IPS-15b (cell line): ENCODE measurements around the gene ZNF410.
"Not testable (repeated sequence)": the region's sequence is repeated elsewhere in the genome, so short reads cannot be mapped to it uniquely, and the experiment has no call there.

Experiments
- H3K27me3 ChIP-seq: one replicate; pipeline ENCODE4 v1.6.1; 2013; ENCODE audit warnings: low read length; ENCODE audit not compliant: control insufficient read depth, insufficient read depth
- H3K36me3 ChIP-seq: one replicate; pipeline ENCODE4 v1.6.1; 2013; ENCODE audit warnings: low read length; ENCODE audit not compliant: control insufficient read depth, insufficient read depth
- H3K4me1 ChIP-seq: one replicate; pipeline ENCODE4 v1.6.1; 2013; ENCODE audit warnings: mild to moderate bottlenecking, low read length; ENCODE audit not compliant: control insufficient read depth, insufficient read depth
- H3K4me3 ChIP-seq: one replicate; pipeline ENCODE4 v1.5.1; 2013; ENCODE audit warnings: low read depth, low read length
- H3K9ac ChIP-seq: one replicate; pipeline ENCODE4 v1.6.1; 2013; ENCODE audit warnings: low read depth, mild to moderate bottlenecking, low read length
- H3K9me3 ChIP-seq: one replicate; pipeline ENCODE4 v1.6.1; 2013; ENCODE audit warnings: mild to moderate bottlenecking, low read length; ENCODE audit not compliant: control insufficient read depth, insufficient read depth

ZNF410 gene

GRCh38 chr14:73862480-73862879 is 24.2 kb upstream of the ZNF410 start:
- Histone ChIP-seq H3K4me3 (no peak overlapping the region), H3K9ac (no peak overlapping the region), H3K27me3 (no peaks in the 10 kb centered on the region), H3K36me3 (peaks cover 6% of the 10 kb centered on the region), H3K4me1 (no peaks in the 10 kb centered on the region), H3K9me3 (no peaks in the 10 kb centered on the region)

GRCh38 chr14:73863209-73863608 is 23.4 kb upstream of the ZNF410 start:
- H3K9me3 ChIP-seq = no peaks in the 10 kb centered on the region
- no peak overlapping the region for H3K9ac ChIP-seq
- no peaks in the 10 kb centered on the region for H3K4me1 ChIP-seq
- H3K36me3 ChIP-seq = peaks cover 6% of the 10 kb centered on the region
- H3K27me3 ChIP-seq = no peaks in the 10 kb centered on the region
- no peak overlapping the region for H3K4me3 ChIP-seq

GRCh38 chr14:73865534-73866113 is 21.0 kb upstream of the ZNF410 start:
- Histone ChIP-seq H3K9me3 (no peaks in the 10 kb centered on the region), H3K36me3 (peaks cover 6% of the 10 kb centered on the region), H3K9ac (no peak overlapping the region), H3K4me1 (no peaks in the 10 kb centered on the region), H3K4me3 (no peak overlapping the region), H3K27me3 (no peaks in the 10 kb centered on the region)

GRCh38 chr14:73869754-73870153 is 16.9 kb upstream of the ZNF410 start:
- H3K9me3 ChIP-seq, H3K9ac ChIP-seq, H3K36me3 ChIP-seq, H3K4me1 ChIP-seq, H3K4me3 ChIP-seq, H3K27me3 ChIP-seq: not testable (repeated sequence)

GRCh38 chr14:73870525-73871235 is 16.0 kb upstream of the ZNF410 start:
- Histone ChIP-seq H3K36me3 (no peaks in the 10 kb centered on the region), H3K4me1 (no peaks in the 10 kb centered on the region), H3K27me3 (no peaks in the 10 kb centered on the region), H3K4me3 (no peak overlapping the region), H3K9me3 (no peaks in the 10 kb centered on the region), H3K9ac (no peak overlapping the region)

- H3K27me3 ChIP-seq = no peaks in the 10 kb centered on the region
- no peaks in the 10 kb centered on the region for H3K4me1 ChIP-seq
- no peak overlapping the region for H3K9ac ChIP-seq
- H3K36me3 ChIP-seq = no peaks in the 10 kb centered on the region
- no peaks in the 10 kb centered on the region for H3K9me3 ChIP-seq
- H3K4me3 ChIP-seq = no peak overlapping the region
Measured at GRCh38 chr14:73873660-73874059, 13.0 kb upstream of the ZNF410 start.

- no peaks in the 10 kb centered on the region for H3K27me3 ChIP-seq
- H3K4me3 ChIP-seq = no peak overlapping the region
- H3K9ac ChIP-seq = no peak overlapping the region
- no peaks in the 10 kb centered on the region for H3K36me3 ChIP-seq
- H3K9me3 ChIP-seq = no peaks in the 10 kb centered on the region
- H3K4me1 ChIP-seq = no peaks in the 10 kb centered on the region
Measured at GRCh38 chr14:73877790-73878189, 8.9 kb upstream of the ZNF410 start.

- no peaks in the 10 kb centered on the region for H3K4me1 ChIP-seq
- H3K27me3 ChIP-seq = no peaks in the 10 kb centered on the region
- H3K9me3 ChIP-seq = no peaks in the 10 kb centered on the region
- no peak overlapping the region for H3K4me3 ChIP-seq
- no peak overlapping the region for H3K9ac ChIP-seq
- no peaks in the 10 kb centered on the region for H3K36me3 ChIP-seq
Measured at GRCh38 chr14:73878436-73878835, 8.2 kb upstream of the ZNF410 start.

- Histone ChIP-seq H3K9ac (no peak overlapping the region), H3K36me3 (no peaks in the 10 kb centered on the region), H3K27me3 (no peaks in the 10 kb centered on the region), H3K4me1 (no peaks in the 10 kb centered on the region), H3K4me3 (no peak overlapping the region), H3K9me3 (no peaks in the 10 kb centered on the region)
Measured at GRCh38 chr14:73879027-73879426, 7.6 kb upstream of the ZNF410 start.

- Histone ChIP-seq H3K4me1 (no peaks in the 10 kb centered on the region), H3K9ac (no peak overlapping the region), H3K4me3 (no peak overlapping the region), H3K9me3 (no peaks in the 10 kb centered on the region), H3K27me3 (no peaks in the 10 kb centered on the region), H3K36me3 (no peaks in the 10 kb centered on the region)
Measured at GRCh38 chr14:73884438-73885190, 2.0 kb upstream of the ZNF410 start.

- H3K4me3 ChIP-seq = peak overlapping the region; percentile 94
- H3K9ac ChIP-seq = peak overlapping the region; percentile 89
- no peaks in the 10 kb centered on the region for H3K27me3 ChIP-seq
- no peaks in the 10 kb centered on the region for H3K36me3 ChIP-seq
- no peaks in the 10 kb centered on the region for H3K4me1 ChIP-seq
- no peaks in the 10 kb centered on the region for H3K9me3 ChIP-seq
Measured at GRCh38 chr14:73887318-73887616, 608 bp downstream of the ZNF410 start.
